T-cell (primary cell): ENCODE data around the gene CYBC1. TPM values are rescaled to one million over a fixed set of nuclear protein-coding genes. Genes with fewer than 3 reads are reported as not detected.

Source experiments
- ATAC-seq, 4 experiments: fragments of 200-7000 bp in 3 of 4; fragments of 150-1000 bp in 1 of 4; cut with Tn5 transposase; replicated peaks in 1 of 4; 1 replicate in 3 of 4; 2 replicates in 1 of 4; pipeline ENCODE4 v1.10.0; 2021; ENCODE audit warnings: moderate library complexity in 3 of 4, mild to moderate bottlenecking in 2 of 4, moderate number of reproducible peaks in 1 of 4
- CTCF ChIA-PET, 2 donors: fragments of 300-600 bp; sonication (Branson Sonifier 250); formaldehyde crosslinking; loops; one replicate each; lab custom pipeline; 2022; ENCODE audit warnings: antibody characterized with exemption in 2 of 2; lab: Charles Lee
- POLR2A ChIA-PET, 2 donors: fragments of 300-600 bp; sonication (Branson Sonifier 250); formaldehyde crosslinking; loops; one replicate each; lab custom pipeline; 2022; ENCODE audit warnings: antibody characterized with exemption in 2 of 2; lab: Charles Lee
- DNase-seq, 35 experiments: peaks; one replicate each; pipeline versions ENCODE4 v3.0.0 to v3.0.0-alpha.2; 2013 to 2023
- H3K27ac ChIP-seq: one replicate; pipeline ENCODE4 v1.5.1; 2013; ENCODE audit warnings: low read length
- H3K27me3 ChIP-seq, 2 experiments: replicated peaks in 1 of 2; 1 replicate in 1 of 2; 2 replicates in 1 of 2; pipeline versions ENCODE4 v1.6.1 to v1.7.0; 2013; ENCODE audit warnings: low read length in 1 of 2, mixed read lengths in 1 of 2; ENCODE audit not compliant: control insufficient read depth in 2 of 2, insufficient read depth in 2 of 2; ENCODE audit errors: extremely low read depth in 1 of 2
- H3K36me3 ChIP-seq, 2 donors: 1 replicate in 1 of 2; 2 replicates in 1 of 2; pipeline versions ENCODE4 v1.6.1 to v1.7.0; 2013; ENCODE audit warnings: low read length in 1 of 2; ENCODE audit not compliant: control insufficient read depth in 2 of 2, insufficient read depth in 1 of 2; ENCODE audit errors: extremely low read depth in 1 of 2
- H3K4me1 ChIP-seq, 2 experiments: 1 replicate in 1 of 2; 2 replicates in 1 of 2; pipeline versions ENCODE4 v1.6.1 to v1.7.0; 2013; ENCODE audit warnings: low read length in 2 of 2, mixed read lengths in 1 of 2; ENCODE audit not compliant: insufficient read depth in 2 of 2, control insufficient read depth in 1 of 2; ENCODE audit errors: extremely low read depth in 1 of 2
- H3K4me3 ChIP-seq, 2 donors: 1 replicate in 1 of 2; 2 replicates in 1 of 2; pipeline versions ENCODE4 v1.5.1 to v1.7.0; 2013; ENCODE audit warnings: mild to moderate bottlenecking in 2 of 2, low read length in 1 of 2, moderate library complexity in 1 of 2; ENCODE audit not compliant: control insufficient read depth in 1 of 2; ENCODE audit errors: extremely low read depth in 1 of 2
- H3K9me3 ChIP-seq: 2 replicates; pipeline ENCODE4 v1.7.0; 2013
- H3K27ac Mint-ChIP-seq, 2 donors: one replicate each; pipeline ENCODE4 v1.8.0; 2020 to 2021; ENCODE audit warnings: mild to moderate bottlenecking in 2 of 2, mixed read lengths in 2 of 2
- H3K27me3 Mint-ChIP-seq, 2 donors: one replicate each; pipeline ENCODE4 v1.8.0; 2021 to 2022; ENCODE audit warnings: mixed read lengths in 2 of 2
- H3K36me3 Mint-ChIP-seq: one replicate; pipeline ENCODE4 v1.8.0; 2021; ENCODE audit warnings: mixed read lengths
- H3K4me1 Mint-ChIP-seq, 3 donors: one replicate each; pipeline ENCODE4 v1.8.0; 2020 to 2022; ENCODE audit warnings: mixed read lengths in 3 of 3, mild to moderate bottlenecking in 1 of 3
- H3K4me3 Mint-ChIP-seq, 3 donors: one replicate each; pipeline ENCODE4 v1.8.0; 2020 to 2022; ENCODE audit warnings: mild to moderate bottlenecking in 3 of 3, mixed read lengths in 3 of 3, moderate library complexity in 3 of 3
- H3K9me3 Mint-ChIP-seq, 3 donors: one replicate each; pipeline ENCODE4 v1.8.0; 2020 to 2022; ENCODE audit warnings: mixed read lengths in 3 of 3
- WGBS: methylation state at CpG from one replicate; pipeline ENCODE4 v1.1.5; 2013; ENCODE audit warnings: missing lambda C conversion rate; ENCODE audit not compliant: insufficient coverage; 5-methylcytosine and 5-hydroxymethylcytosine counted together
- total RNA-seq, 35 experiments: library from RNA in 6 of 35; stranded (reverse) in 6 of 35; fragments of 120-200 nt in 1 of 35; gene quantifications; one replicate each; pipeline versions ENCODE4 v1.2.1 to v1.2.4 and lab custom pipeline; 2013 to 2026

The CYBC1 gene
- total RNA-seq, 5 donors from 2014 or later (not counting 1 experiment from before 2014, with no cell fraction given) = 148 to 274 (median 262) TPM

GRCh38 chr17:82480318-82480717, 29.8 kb upstream of the CYBC1 start:
- no peak overlapping the region for H3K4me3 ChIP-seq
- DNase-seq (no peak), ATAC-seq (no peak)
- no peaks in the 10 kb centered on the region for H3K4me1 ChIP-seq
- Mint-ChIP-seq H3K27me3 (no peaks in the 10 kb centered on the region), H3K4me1 (peaks cover 0 to 12% (median 4%) of the 10 kb centered on the region in 3 donors), H3K4me3 (no peak overlapping the region), H3K9me3 (no peaks in the 10 kb centered on the region), H3K27ac (no peak overlapping the region), H3K36me3 (peaks cover 45% of the 10 kb centered on the region)
- no peaks in the 10 kb centered on the region for H3K9me3 ChIP-seq
- H3K27me3 ChIP-seq = no peaks in the 10 kb centered on the region
- no peak overlapping the region for H3K27ac ChIP-seq
- CTCF ChIA-PET = interaction anchor here in 1 of 2 donors (0.7 kb wide), 1 partner anchor 129 kb away, joined by 4 read pairs; no protein-coding TSS in a partner anchor
- WGBS = 90% methylated on average over 2 of the region's 9 CpGs
- H3K36me3 ChIP-seq = peaks cover 37 to 69% of the 10 kb centered on the region in 2 donors
- POLR2A ChIA-PET = no interaction called here

- Mint-ChIP-seq H3K27me3 (no peaks in the 10 kb centered on the region), H3K36me3 (peaks cover 39% of the 10 kb centered on the region), H3K9me3 (no peaks in the 10 kb centered on the region), H3K27ac (no peak overlapping the region), H3K4me1 (peaks cover 0 to 9% (median 3%) of the 10 kb centered on the region in 3 donors), H3K4me3 (no peak overlapping the region)
- Histone ChIP-seq H3K27me3 (no peaks in the 10 kb centered on the region), H3K27ac (no peak overlapping the region), H3K4me3 (no peak overlapping the region), H3K4me1 (no peaks in the 10 kb centered on the region), H3K36me3 (peaks cover 33 to 69% of the 10 kb centered on the region in 2 donors), H3K9me3 (no peaks in the 10 kb centered on the region)
- POLR2A ChIA-PET = no interaction called here
- CTCF ChIA-PET = no interaction called here
- DNase-seq = no peak
- no peak for ATAC-seq
- WGBS = 95% methylated on average over 2 of the region's 5 CpGs
These were observed 29.1 kb upstream of the CYBC1 start for GRCh38 chr17:82479602-82480001.

DNA sequence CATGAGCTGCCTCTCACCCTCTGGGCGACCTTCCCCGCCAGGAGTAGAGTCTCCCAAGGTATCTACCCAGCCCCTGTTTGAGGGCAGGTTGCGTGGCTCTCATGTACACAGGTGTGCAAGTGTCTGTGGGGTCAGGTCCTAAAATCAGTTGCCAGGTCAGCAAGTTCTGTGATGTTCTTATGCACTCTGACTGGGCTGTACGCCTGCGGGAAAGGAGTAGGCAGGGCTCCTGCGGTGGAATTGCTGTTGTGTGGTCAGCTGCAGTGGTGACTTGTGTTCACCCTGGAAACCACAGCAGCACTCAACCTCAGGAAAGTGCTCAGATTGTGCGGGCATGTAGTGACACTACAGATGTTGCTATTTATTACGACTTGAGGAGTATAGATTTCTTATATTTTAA, 27.4 kb upstream of the CYBC1 start:
- Mint-ChIP-seq H3K4me3 (no peak overlapping the region), H3K9me3 (no peaks in the 10 kb centered on the region), H3K27me3 (no peaks in the 10 kb centered on the region), H3K4me1 (peaks cover 0 to 9% (median 3%) of the 10 kb centered on the region in 3 donors), H3K27ac (peak overlapping the region; percentile 39 to 64), H3K36me3 (peaks cover 38% of the 10 kb centered on the region)
- H3K4me3 ChIP-seq = no peak overlapping the region
- H3K9me3 ChIP-seq = no peaks in the 10 kb centered on the region
- no peaks in the 10 kb centered on the region for H3K27me3 ChIP-seq
- WGBS = 52% methylated on average over 8 of the region's 8 CpGs
- POLR2A ChIA-PET = no interaction called here
- no peaks in the 10 kb centered on the region for H3K4me1 ChIP-seq
- CTCF ChIA-PET = interaction anchor here in 1 of 2 donors (0.6 kb wide), 1 partner anchor 76 kb away, joined by 3 read pairs; no protein-coding TSS in a partner anchor
- ATAC-seq (no peak), DNase-seq (no peak)
- no peak overlapping the region for H3K27ac ChIP-seq
- H3K36me3 ChIP-seq = peaks cover 24 to 62% of the 10 kb centered on the region in 2 donors

DNA sequence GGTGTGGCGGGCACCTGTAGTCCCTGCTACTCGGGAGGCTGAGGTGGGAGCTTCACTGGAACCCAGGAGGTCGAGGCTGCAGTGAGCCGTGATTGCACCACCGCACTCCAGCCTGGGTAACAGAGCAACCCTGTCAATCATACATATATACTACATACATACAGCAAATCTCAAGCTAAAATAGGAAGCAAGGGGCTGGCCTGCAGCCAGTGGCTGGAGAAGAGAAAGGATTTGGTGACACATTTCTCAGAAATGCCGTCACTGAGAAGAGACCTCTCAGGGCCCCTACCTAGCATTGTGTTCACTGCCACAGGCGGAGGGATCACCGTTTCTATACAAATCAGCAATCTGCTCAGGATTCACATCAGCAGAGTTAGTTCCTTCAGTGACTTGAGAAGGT, 24.9 kb upstream of the CYBC1 start:
- 100% methylated on average over 1 of the region's 8 CpGs for WGBS
- CTCF ChIA-PET = no interaction called here
- no peaks in the 10 kb centered on the region for H3K9me3 Mint-ChIP-seq

GRCh38 chr17:82474223-82475010, 23.9 kb upstream of the CYBC1 start:
- ChIA-PET POLR2A (interaction anchor here in 1 of 2 donors (0.6 kb wide), 1 partner anchor 17 kb away, joined by 4 read pairs; no protein-coding TSS in a partner anchor), CTCF (no interaction called here)
- ATAC-seq (no peak), DNase-seq (no peak)
- Mint-ChIP-seq H3K9me3 (no peaks in the 10 kb centered on the region), H3K36me3 (peaks cover 32% of the 10 kb centered on the region), H3K27ac (no peak overlapping the region), H3K4me1 (peaks cover 0 to 9% (median 5%) of the 10 kb centered on the region in 3 donors), H3K27me3 (no peaks in the 10 kb centered on the region), H3K4me3 (no peak overlapping the region)
- Histone ChIP-seq H3K27ac (no peak overlapping the region), H3K4me1 (no peaks in the 10 kb centered on the region), H3K27me3 (no peaks in the 10 kb centered on the region), H3K36me3 (peaks cover 16 to 44% of the 10 kb centered on the region in 2 donors), H3K4me3 (no peak overlapping the region), H3K9me3 (no peaks in the 10 kb centered on the region)
- WGBS = 100% methylated on average over 4 of the region's 11 CpGs

More for the DNA sequence above, 24.9 kb upstream of the CYBC1 start:
- ATAC-seq (no peak), DNase-seq (no peak)
- no peak overlapping the region for H3K4me3 Mint-ChIP-seq
- Histone ChIP-seq H3K27ac (no peak overlapping the region), H3K27me3 (no peaks in the 10 kb centered on the region), H3K4me1 (no peaks in the 10 kb centered on the region), H3K36me3 (peaks cover 16 to 48% of the 10 kb centered on the region in 2 donors), H3K4me3 (no peak overlapping the region), H3K9me3 (no peaks in the 10 kb centered on the region)
- POLR2A ChIA-PET = interaction anchor here in 1 of 2 donors (0.6 kb wide), 1 partner anchor 16 kb away, joined by 4 read pairs; no protein-coding TSS in a partner anchor
- H3K36me3 Mint-ChIP-seq = peaks cover 33% of the 10 kb centered on the region
- peaks cover 0 to 9% (median 3%) of the 10 kb centered on the region in 3 donors for H3K4me1 Mint-ChIP-seq
- H3K27me3 Mint-ChIP-seq = no peaks in the 10 kb centered on the region
- H3K27ac Mint-ChIP-seq = no peak overlapping the region

GRCh38 chr17:82470065-82470464, 19.5 kb upstream of the CYBC1 start:
- Mint-ChIP-seq H3K36me3 (peaks cover 42% of the 10 kb centered on the region), H3K9me3 (no peaks in the 10 kb centered on the region), H3K27me3 (no peaks in the 10 kb centered on the region), H3K4me1 (peaks cover 0 to 5% (median 3%) of the 10 kb centered on the region in 3 donors), H3K4me3 (no peak overlapping the region), H3K27ac (no peak overlapping the region)
- Histone ChIP-seq H3K4me3 (no peak overlapping the region), H3K4me1 (no peaks in the 10 kb centered on the region), H3K36me3 (peaks cover 20 to 59% of the 10 kb centered on the region in 2 donors), H3K9me3 (no peaks in the 10 kb centered on the region), H3K27me3 (no peaks in the 10 kb centered on the region), H3K27ac (no peak overlapping the region)
- CTCF ChIA-PET = interaction anchor here in 1 of 2 donors (0.7 kb wide), 1 partner anchor 45 kb away, joined by 3 read pairs; no protein-coding TSS in a partner anchor
- WGBS = 100% methylated on average over 2 of the region's 7 CpGs
- DNase-seq = no peak
- no peak for ATAC-seq
- POLR2A ChIA-PET = no interaction called here
